Measurements from ENCODE around the gene PCNX2.

DNA sequence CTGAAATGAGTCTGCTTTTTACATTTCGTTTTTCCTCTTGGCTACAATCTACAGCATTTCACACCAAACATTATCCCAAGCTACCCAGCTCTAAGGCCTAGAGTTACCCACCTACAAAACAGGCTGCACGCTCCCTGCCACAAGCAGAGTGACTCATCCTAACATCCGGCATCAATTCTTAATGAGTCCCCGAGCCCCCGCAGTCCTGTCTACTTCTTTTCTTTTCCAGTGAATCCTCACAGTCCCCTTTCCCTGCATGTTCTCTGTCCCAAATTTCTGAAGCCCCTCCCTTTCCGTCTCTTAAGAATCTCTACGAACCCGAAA, 650 bp downstream of the PCNX2 start:
- no peak for TF ChIP-seq POLR2A (IDR thresholded peaks at IDR 0.05; ENCODE audit: low read depth, low read length)
- TF ChIP-seq, protein P1, sequence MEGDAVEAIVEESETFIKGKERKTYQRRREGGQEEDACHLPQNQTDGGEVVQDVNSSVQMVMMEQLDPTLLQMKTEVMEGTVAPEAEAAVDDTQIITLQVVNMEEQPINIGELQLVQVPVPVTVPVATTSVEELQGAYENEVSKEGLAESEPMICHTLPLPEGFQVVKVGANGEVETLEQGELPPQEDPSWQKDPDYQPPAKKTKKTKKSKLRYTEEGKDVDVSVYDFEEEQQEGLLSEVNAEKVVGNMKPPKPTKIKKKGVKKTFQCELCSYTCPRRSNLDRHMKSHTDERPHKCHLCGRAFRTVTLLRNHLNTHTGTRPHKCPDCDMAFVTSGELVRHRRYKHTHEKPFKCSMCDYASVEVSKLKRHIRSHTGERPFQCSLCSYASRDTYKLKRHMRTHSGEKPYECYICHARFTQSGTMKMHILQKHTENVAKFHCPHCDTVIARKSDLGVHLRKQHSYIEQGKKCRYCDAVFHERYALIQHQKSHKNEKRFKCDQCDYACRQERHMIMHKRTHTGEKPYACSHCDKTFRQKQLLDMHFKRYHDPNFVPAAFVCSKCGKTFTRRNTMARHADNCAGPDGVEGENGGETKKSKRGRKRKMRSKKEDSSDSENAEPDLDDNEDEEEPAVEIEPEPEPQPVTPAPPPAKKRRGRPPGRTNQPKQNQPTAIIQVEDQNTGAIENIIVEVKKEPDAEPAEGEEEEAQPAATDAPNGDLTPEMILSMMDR (IDR thresholded peaks at IDR 0.05; ENCODE audit: extremely low read depth in 1 of 2, insufficient read depth in 1 of 2, low read depth in 1 of 2, low read length in 2 of 2): no peak
- TF ChIP-seq POLR2AphosphoS5 (IDR thresholded peaks at IDR 0.05; ENCODE audit: insufficient read depth, low read depth, low read length): no peak
- no peak for TF ChIP-seq EZH2 (IDR thresholded peaks at IDR 0.05; ENCODE audit: borderline replicate concordance, low read depth, low read length, severe bottlenecking)
